Thyroid gland (tissue), 4 donors: ENCODE measurements around the gene KRTAP5-2. TPM values are rescaled to one million over a fixed set of nuclear protein-coding genes. Genes with fewer than 3 reads are reported as not detected.
"Not testable (repeated sequence)": the region's sequence is repeated elsewhere in the genome, so short reads cannot be mapped to it uniquely, and the experiment has no call there.

Experiments used
- DNase-seq, 2 donors: peaks; one replicate each; pipeline ENCODE4 v3.0.0-alpha.2; 2019
- H3K27ac ChIP-seq, 3 donors: fragments of 200-600 bp; sonication (generic); 1 replicate in 2 of 3; 2 replicates in 1 of 3; pipeline ENCODE4 v1.5.1; 2016 to 2019; ENCODE audit warnings: mild to moderate bottlenecking in 1 of 3, moderate library complexity in 1 of 3
- H3K27me3 ChIP-seq: fragments of 200-600 bp; sonication (generic); one replicate; pipeline ENCODE4 v1.5.1; 2019
- H3K36me3 ChIP-seq, 2 donors: fragments of 200-600 bp; sonication (generic); one replicate each; pipeline ENCODE4 v1.5.1; 2016 to 2019
- H3K4me1 ChIP-seq, 2 donors: fragments of 200-600 bp; sonication (generic); one replicate each; pipeline ENCODE4 v1.5.1; 2017 to 2019
- H3K4me3 ChIP-seq, 3 donors: fragments of 200-600 bp; sonication (generic); replicated peaks in 1 of 3; 1 replicate in 2 of 3; 2 replicates in 1 of 3; pipeline ENCODE4 v1.5.1; 2016; ENCODE audit warnings: mild to moderate bottlenecking in 1 of 3
- H3K9me3 ChIP-seq: fragments of 200-600 bp; sonication (generic); one replicate; pipeline ENCODE4 v1.5.1; 2017
- POLR2A ChIP-seq, 2 donors: fragments of 450-650 bp; IDR thresholded peaks; one replicate each; pipeline ENCODE4 v1.6.1; 2017; ENCODE audit warnings: antibody characterized with exemption in 2 of 2, mild to moderate bottlenecking in 2 of 2, moderate library complexity in 1 of 2
- WGBS, 2 donors: methylation state at CpG; one replicate each; pipeline ENCODE4 v1.1.5; 2017; 5-methylcytosine and 5-hydroxymethylcytosine counted together
- intact Hi-C: fragments of 100-400 bp; cut with DNase I; formaldehyde crosslinking; loops from one replicate; pipeline ENCODE4 v1.15.1; 2023
- total RNA-seq, 4 donors: library from RNA; depleted of rRNA; stranded (reverse); fragments of >200 nt; gene quantifications; one replicate each; pipeline ENCODE4 v1.2.3, GENCODE V29; 2016
- TF ChIP-seq, protein P1 (sequence below), 6 experiments: fragments of 200-600 bp in 3 of 6; fragments of 450-650 bp in 3 of 6; sonication (generic) in 3 of 6; IDR thresholded peaks; one replicate each; pipeline ENCODE4 v1.5.1; 2016 to 2019; ENCODE audit warnings: antibody characterized with exemption in 6 of 6, mild to moderate bottlenecking in 2 of 6, inconsistent platforms in 1 of 6, moderate library complexity in 1 of 6

The KRTAP5-2 gene
- total RNA-seq, 4 donors from 2014 or later = not detected

DNA sequence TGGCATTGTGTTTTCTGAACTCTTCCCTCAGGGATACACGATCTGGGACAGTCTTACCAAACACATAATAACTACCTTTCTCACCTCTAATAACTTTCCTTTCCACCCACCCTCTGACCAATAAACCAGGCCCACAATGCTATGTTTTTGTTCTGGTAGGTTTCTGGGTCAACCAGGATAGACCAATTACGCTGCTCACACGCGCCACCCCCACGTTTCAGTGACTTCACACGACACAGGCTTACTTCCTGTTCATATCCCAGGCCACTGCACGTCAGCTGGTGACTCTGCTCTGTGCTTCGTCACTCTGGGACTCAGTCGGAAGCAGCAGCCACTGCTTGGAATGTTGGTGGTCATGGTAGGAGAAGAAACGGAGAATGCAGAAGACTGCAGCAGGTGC, 21.4 kb upstream of the KRTAP5-2 start:
- no peak for TF ChIP-seq POLR2A (IDR thresholded peaks at IDR 0.05)
- TF ChIP-seq, protein P1, sequence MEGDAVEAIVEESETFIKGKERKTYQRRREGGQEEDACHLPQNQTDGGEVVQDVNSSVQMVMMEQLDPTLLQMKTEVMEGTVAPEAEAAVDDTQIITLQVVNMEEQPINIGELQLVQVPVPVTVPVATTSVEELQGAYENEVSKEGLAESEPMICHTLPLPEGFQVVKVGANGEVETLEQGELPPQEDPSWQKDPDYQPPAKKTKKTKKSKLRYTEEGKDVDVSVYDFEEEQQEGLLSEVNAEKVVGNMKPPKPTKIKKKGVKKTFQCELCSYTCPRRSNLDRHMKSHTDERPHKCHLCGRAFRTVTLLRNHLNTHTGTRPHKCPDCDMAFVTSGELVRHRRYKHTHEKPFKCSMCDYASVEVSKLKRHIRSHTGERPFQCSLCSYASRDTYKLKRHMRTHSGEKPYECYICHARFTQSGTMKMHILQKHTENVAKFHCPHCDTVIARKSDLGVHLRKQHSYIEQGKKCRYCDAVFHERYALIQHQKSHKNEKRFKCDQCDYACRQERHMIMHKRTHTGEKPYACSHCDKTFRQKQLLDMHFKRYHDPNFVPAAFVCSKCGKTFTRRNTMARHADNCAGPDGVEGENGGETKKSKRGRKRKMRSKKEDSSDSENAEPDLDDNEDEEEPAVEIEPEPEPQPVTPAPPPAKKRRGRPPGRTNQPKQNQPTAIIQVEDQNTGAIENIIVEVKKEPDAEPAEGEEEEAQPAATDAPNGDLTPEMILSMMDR (IDR thresholded peaks at IDR 0.05) = no peak
- Histone ChIP-seq H3K27ac (no peak overlapping the region), H3K4me3 (no peak overlapping the region), H3K4me1 (no peaks in the 10 kb centered on the region), H3K9me3 (no peaks in the 10 kb centered on the region), H3K36me3 (no peaks in the 10 kb centered on the region), H3K27me3 (no peaks in the 10 kb centered on the region)
- DNase-seq = no peak
- 53 to 60% methylated on average over 10 of the region's 10 CpGs for WGBS, 2 donors
- intact Hi-C loops = no loop called here

DNA sequence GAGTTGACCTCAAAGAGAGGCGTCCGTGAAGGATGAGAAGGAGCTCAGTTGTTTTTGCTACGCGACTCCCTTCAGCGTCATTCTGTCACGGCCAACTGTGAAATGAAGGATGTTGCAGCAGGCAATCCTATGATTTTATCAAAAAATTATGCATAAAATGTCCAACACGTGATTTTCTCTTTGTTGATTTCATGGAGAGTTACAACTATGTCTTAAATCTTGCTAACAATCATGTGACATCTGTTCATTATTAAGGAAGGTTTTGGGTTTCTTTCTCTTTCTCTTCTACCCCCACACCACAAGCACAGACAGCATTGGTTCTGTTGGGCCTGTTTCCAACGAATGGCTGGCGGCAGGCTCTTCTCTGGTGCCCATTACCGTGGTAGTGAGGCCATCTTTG, 20.1 kb upstream of the KRTAP5-2 start:
- Histone ChIP-seq H3K4me3 (no peak overlapping the region), H3K27ac (no peak overlapping the region), H3K27me3 (no peaks in the 10 kb centered on the region), H3K4me1 (no peaks in the 10 kb centered on the region), H3K9me3 (no peaks in the 10 kb centered on the region), H3K36me3 (no peaks in the 10 kb centered on the region)
- WGBS, 2 donors = 75 to 86% methylated on average over 10 of the region's 10 CpGs
- DNase-seq = no peak
- intact Hi-C loops = no loop called here
- TF ChIP-seq, protein P1 (IDR thresholded peaks at IDR 0.05) = no peak

DNA sequence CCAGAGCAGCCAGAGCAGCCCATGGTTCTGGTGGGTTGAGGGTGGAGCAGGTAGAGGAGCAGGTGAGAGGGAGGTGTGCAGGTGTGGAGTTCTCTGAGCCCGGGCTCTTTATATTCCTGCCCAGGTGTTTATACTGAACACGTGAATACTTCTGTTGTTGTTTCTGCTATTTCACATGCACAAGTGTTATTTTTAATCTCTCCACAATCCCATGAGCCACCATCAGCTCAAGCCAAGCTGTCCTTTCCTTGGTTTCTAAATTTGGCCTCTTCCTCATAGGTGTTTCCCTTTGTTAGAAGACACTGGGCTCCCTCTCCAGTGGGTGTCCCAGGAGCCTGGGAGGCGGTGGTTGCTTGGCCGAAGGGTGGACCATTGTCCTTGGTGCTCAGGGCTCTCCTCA, 10.3 kb upstream of the KRTAP5-2 start, which contains the start of gene KRTAP5-3:
KRTAP5-3 (minus strand) TSS at position 101 of the 400 bp plus-strand sequence; CDS start at position 23, 78 bp downstream.
- intact Hi-C loops = no loop called here
- no peak for DNase-seq
- TF ChIP-seq, protein P1 (IDR thresholded peaks at IDR 0.05) = no peak
- no peak for TF ChIP-seq POLR2A (IDR thresholded peaks at IDR 0.05)
- H3K27ac ChIP-seq = no peak within 1 kb of the TSS
- no peaks in the 10 kb centered on the region for H3K27me3 ChIP-seq
- H3K36me3 ChIP-seq = no peaks in the 10 kb centered on the region
- no peaks in the 10 kb centered on the region for H3K9me3 ChIP-seq
- no peaks in the 10 kb centered on the region for H3K4me1 ChIP-seq
- no peak within 1 kb of the TSS for H3K4me3 ChIP-seq
- 52 to 61% methylated on average over 4 of the region's 4 CpGs for WGBS, 2 donors

DNA sequence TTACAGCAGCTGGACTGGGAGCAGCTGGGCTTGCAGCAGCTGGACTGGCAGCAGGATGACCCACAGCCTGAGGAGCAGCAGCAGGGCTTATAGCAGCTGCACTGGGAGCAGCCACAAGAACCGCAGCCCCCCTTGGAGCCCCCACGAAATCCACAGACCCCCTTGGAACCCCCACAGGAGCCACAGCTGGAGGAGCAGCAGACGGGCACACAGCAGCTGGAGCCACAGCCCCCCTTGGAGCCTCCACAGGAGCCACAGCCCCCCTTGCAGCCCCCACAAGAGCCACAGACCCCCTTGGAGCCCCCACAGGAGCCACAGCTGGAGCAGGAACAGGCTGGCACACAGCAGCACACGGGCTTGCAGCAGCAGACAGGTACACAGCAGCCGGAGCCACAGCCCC, 9.8 kb upstream of the KRTAP5-2 start:
- H3K4me3 ChIP-seq, intact Hi-C loops, H3K27ac ChIP-seq, DNase-seq, H3K27me3 ChIP-seq, H3K36me3 ChIP-seq, H3K9me3 ChIP-seq, H3K4me1 ChIP-seq: not testable (repeated sequence)
- 90% methylated on average over 2 of the region's 5 CpGs; no CpG with 5 or more reads in 1 of the 2 donors for WGBS, 2 donors

DNA sequence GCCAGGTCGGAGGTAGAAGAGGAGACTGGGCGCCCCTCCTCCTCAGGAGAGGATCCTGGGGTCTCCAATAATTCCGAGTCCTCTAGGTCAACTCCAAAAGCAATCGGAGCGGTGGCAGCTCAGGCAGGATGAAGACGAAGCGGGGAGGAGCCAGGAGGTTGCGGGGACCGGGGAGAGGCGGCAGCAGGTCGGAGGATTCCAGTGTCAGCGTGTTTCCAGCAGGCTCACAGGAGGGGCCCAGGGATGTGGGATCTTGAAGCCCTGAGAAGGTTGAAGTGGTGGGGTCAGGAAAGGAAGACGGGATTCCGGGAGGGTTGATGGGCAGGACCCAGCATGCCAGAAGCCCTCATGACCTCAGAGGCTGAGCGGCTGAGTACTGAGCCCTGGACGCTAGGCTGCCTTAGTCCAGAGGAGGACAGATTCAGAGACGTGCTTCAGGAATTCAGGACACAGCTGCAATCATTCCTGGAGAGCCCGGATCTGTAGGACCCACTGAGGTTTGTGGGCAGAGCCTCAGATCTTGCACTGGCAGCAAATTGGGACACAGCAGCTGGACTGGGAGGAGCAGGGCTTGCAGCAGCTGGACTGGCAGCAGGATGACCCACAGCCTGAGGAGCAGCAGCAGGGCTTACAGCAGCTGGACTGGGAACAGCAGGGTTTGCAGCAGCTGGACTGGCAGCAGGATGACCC, 9.2 kb upstream of the KRTAP5-2 start:
- WGBS, 2 donors = 16 to 27% methylated on average over 17 of the region's 18 CpGs
- DNase-seq, intact Hi-C loops, H3K4me1 ChIP-seq, H3K4me3 ChIP-seq, H3K27ac ChIP-seq, H3K9me3 ChIP-seq, H3K27me3 ChIP-seq, H3K36me3 ChIP-seq: not testable (repeated sequence)

DNA sequence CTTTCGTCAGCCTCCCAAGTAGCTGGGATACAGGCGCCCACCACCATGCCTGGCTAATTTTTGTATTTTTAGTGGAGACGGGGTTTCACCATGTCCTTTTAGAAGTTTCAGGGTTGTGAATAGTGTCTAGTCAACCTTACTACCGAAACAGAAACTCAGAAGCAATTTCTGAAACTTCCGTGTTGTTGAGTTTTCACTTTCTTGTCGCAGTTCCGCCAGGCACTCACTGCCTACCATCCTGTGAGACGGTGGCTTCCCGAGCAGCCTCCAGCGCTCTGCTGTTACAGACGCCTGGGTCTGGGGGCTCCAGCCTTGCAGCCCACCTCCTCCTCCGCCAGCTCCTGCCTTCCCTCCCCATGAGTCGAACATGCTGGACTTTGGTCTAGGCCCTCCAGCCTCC, 7.8 kb upstream of the KRTAP5-2 start:
- intact Hi-C loops, DNase-seq, H3K9me3 ChIP-seq, H3K27me3 ChIP-seq, H3K4me3 ChIP-seq, H3K4me1 ChIP-seq, H3K27ac ChIP-seq, H3K36me3 ChIP-seq: not testable (repeated sequence)
- 84 to 86% methylated on average over 12 to 13 of the region's 13 CpGs for WGBS, 2 donors
